ENCODE data around the gene EFNA4. TPM values are rescaled to one million over a fixed set of nuclear protein-coding genes. Genes with fewer than 3 reads are reported as not detected.

Gene EFNA4
- total and polyA plus RNA-seq, 2 of the 8 experiments (the other 6 are each of a cell fraction or from before 2014, with no cell fraction given): 21.9 to 23.9 TPM

DNA sequence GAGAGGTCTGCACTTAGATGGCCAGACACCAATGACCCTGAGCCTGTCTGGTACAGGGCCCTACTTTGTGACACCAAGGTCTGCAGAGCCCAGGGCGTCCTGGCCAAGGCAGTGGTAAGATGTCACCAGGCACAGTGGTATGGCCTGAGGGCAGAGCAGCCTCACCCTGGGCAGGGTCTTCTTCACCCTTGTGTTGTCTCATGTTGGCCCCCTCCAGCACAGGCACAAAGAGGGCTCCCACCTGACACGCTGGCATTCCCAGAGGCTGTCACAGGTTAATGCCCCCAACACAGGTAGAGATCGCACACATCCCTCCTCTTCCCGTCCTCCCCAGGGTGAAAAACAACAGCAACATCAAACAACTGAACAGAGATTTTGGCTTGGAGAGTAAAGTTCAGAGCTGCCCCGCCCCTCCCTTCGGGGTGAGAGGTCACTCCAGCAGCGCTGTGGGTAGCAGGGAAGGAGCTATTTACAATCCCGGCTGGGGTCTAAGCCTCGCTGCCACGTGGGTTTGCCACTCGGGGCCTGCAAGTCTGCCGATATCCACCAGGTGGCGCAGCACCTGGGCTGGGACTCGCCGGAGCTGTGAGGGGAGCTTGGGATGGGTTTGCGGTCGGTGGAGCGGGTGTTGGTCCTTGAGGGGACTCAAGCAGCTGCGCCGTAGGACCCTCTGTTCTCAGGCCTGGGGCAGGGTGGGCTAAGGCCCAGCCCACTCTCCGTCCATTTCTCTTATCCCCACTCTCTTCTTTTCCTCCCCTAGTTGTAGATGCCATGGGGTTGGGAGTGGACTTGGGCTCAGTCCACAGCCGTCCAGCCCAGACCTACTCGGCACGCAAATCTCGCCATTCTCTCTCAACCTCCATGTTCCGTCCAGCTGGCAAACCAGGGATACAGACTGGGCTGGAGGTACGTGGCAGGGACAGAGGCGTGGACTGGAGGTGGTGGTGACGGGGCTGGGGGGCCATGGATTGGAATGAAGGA, 27.8 kb downstream of the EFNA4 start (continued):
- TF ChIP-seq, protein P1, sequence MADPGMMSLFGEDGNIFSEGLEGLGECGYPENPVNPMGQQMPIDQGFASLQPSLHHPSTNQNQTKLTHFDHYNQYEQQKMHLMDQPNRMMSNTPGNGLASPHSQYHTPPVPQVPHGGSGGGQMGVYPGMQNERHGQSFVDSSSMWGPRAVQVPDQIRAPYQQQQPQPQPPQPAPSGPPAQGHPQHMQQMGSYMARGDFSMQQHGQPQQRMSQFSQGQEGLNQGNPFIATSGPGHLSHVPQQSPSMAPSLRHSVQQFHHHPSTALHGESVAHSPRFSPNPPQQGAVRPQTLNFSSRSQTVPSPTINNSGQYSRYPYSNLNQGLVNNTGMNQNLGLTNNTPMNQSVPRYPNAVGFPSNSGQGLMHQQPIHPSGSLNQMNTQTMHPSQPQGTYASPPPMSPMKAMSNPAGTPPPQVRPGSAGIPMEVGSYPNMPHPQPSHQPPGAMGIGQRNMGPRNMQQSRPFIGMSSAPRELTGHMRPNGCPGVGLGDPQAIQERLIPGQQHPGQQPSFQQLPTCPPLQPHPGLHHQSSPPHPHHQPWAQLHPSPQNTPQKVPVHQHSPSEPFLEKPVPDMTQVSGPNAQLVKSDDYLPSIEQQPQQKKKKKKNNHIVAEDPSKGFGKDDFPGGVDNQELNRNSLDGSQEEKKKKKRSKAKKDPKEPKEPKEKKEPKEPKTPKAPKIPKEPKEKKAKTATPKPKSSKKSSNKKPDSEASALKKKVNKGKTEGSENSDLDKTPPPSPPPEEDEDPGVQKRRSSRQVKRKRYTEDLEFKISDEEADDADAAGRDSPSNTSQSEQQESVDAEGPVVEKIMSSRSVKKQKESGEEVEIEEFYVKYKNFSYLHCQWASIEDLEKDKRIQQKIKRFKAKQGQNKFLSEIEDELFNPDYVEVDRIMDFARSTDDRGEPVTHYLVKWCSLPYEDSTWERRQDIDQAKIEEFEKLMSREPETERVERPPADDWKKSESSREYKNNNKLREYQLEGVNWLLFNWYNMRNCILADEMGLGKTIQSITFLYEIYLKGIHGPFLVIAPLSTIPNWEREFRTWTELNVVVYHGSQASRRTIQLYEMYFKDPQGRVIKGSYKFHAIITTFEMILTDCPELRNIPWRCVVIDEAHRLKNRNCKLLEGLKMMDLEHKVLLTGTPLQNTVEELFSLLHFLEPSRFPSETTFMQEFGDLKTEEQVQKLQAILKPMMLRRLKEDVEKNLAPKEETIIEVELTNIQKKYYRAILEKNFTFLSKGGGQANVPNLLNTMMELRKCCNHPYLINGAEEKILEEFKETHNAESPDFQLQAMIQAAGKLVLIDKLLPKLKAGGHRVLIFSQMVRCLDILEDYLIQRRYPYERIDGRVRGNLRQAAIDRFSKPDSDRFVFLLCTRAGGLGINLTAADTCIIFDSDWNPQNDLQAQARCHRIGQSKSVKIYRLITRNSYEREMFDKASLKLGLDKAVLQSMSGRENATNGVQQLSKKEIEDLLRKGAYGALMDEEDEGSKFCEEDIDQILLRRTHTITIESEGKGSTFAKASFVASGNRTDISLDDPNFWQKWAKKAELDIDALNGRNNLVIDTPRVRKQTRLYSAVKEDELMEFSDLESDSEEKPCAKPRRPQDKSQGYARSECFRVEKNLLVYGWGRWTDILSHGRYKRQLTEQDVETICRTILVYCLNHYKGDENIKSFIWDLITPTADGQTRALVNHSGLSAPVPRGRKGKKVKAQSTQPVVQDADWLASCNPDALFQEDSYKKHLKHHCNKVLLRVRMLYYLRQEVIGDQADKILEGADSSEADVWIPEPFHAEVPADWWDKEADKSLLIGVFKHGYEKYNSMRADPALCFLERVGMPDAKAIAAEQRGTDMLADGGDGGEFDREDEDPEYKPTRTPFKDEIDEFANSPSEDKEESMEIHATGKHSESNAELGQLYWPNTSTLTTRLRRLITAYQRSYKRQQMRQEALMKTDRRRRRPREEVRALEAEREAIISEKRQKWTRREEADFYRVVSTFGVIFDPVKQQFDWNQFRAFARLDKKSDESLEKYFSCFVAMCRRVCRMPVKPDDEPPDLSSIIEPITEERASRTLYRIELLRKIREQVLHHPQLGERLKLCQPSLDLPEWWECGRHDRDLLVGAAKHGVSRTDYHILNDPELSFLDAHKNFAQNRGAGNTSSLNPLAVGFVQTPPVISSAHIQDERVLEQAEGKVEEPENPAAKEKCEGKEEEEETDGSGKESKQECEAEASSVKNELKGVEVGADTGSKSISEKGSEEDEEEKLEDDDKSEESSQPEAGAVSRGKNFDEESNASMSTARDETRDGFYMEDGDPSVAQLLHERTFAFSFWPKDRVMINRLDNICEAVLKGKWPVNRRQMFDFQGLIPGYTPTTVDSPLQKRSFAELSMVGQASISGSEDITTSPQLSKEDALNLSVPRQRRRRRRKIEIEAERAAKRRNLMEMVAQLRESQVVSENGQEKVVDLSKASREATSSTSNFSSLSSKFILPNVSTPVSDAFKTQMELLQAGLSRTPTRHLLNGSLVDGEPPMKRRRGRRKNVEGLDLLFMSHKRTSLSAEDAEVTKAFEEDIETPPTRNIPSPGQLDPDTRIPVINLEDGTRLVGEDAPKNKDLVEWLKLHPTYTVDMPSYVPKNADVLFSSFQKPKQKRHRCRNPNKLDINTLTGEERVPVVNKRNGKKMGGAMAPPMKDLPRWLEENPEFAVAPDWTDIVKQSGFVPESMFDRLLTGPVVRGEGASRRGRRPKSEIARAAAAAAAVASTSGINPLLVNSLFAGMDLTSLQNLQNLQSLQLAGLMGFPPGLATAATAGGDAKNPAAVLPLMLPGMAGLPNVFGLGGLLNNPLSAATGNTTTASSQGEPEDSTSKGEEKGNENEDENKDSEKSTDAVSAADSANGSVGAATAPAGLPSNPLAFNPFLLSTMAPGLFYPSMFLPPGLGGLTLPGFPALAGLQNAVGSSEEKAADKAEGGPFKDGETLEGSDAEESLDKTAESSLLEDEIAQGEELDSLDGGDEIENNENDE (IDR thresholded peaks at IDR 0.05; ENCODE audit: insufficient replicate concordance, low read length): no peak
- TF ChIP-seq, protein P2, sequence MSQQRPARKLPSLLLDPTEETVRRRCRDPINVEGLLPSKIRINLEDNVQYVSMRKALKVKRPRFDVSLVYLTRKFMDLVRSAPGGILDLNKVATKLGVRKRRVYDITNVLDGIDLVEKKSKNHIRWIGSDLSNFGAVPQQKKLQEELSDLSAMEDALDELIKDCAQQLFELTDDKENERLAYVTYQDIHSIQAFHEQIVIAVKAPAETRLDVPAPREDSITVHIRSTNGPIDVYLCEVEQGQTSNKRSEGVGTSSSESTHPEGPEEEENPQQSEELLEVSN (IDR thresholded peaks at IDR 0.05): peak; percentile 46; the same call in 1 of the 2 replicates
- TF ChIP-seq SRF (IDR thresholded peaks at IDR 0.05; ENCODE audit: low read depth, low read length) (no peak), JUN (IDR thresholded peaks at IDR 0.05; ENCODE audit: low read depth, low read length) (no peak), NANOG (IDR thresholded peaks at IDR 0.05; ENCODE audit: insufficient read depth, low read depth, low read length, poor library complexity, severe bottlenecking) (no peak), HDAC2 (IDR thresholded peaks at IDR 0.05; ENCODE audit: borderline replicate concordance in 1 of 2, low read depth in 2 of 2, low read length in 2 of 2) (peak; percentile 73 to 88; a peak in 2 of 4 replicates), FOSL1 (IDR thresholded peaks at IDR 0.05; ENCODE audit: insufficient read depth, low read depth, low read length) (no peak), JUND (IDR thresholded peaks at IDR 0.05; ENCODE audit: low read length) (no peak)

Measured in H1 (cell line).